Psoas muscle (tissue), 8 donors: ENCODE results near the gene CCDC157. TPM values are rescaled to one million over a fixed set of nuclear protein-coding genes. Genes with fewer than 3 reads are reported as not detected.

Experiments
- ATAC-seq, 4 donors: fragments of 200-7000 bp; cut with Tn5 transposase; one replicate each; pipeline ENCODE4 v1.9.1; 2020; ENCODE audit warnings: moderate library complexity in 3 of 4, mild to moderate bottlenecking in 2 of 4
- DNase-seq, 2 donors: peaks; one replicate each; pipeline ENCODE4 v3.0.0-alpha.2; 2020
- H3K27ac ChIP-seq: fragments of 200-600 bp; one replicate; pipeline ENCODE4 v1.8.0; 2022
- H3K27me3 ChIP-seq, 3 donors: fragments of 200-600 bp in 1 of 3; one replicate each; pipeline versions ENCODE4 v1.6.1 to v1.8.0; 2013 to 2022; ENCODE audit warnings: low read length in 2 of 3, mild to moderate bottlenecking in 2 of 3, moderate library complexity in 1 of 3; ENCODE audit not compliant: insufficient read depth in 3 of 3
- H3K36me3 ChIP-seq, 2 donors: fragments of 200-600 bp in 1 of 2; one replicate each; pipeline versions ENCODE4 v1.6.1 to v1.8.0; 2013 to 2022; ENCODE audit warnings: low read depth in 1 of 2, mild to moderate bottlenecking in 1 of 2, moderate library complexity in 1 of 2; ENCODE audit not compliant: insufficient read depth in 1 of 2
- H3K4me1 ChIP-seq: fragments of 200-600 bp; one replicate; pipeline ENCODE4 v1.8.0; 2022
- H3K4me3 ChIP-seq: fragments of 200-600 bp; one replicate; pipeline ENCODE4 v1.8.0; 2022; ENCODE audit warnings: mild to moderate bottlenecking
- H3K9me3 ChIP-seq: fragments of 200-600 bp; one replicate; pipeline ENCODE4 v1.8.0; 2022
- CTCF ChIP-seq: fragments of 200-600 bp; IDR thresholded peaks from one replicate; pipeline ENCODE4 v1.8.0; 2022; ENCODE audit warnings: antibody characterized with exemption
- WGBS, 3 donors: extraction: QIAGEN DNeasy Blood & Tissue Kit; methylation state at CpG; one replicate each; pipeline versions ENCODE4 v1.1.6 to v1.1.7; 2013; 5-methylcytosine and 5-hydroxymethylcytosine counted together
- intact Hi-C, 2 donors: fragments of 100-400 bp; cut with DNase I; formaldehyde crosslinking; loops; one replicate each; pipeline versions ENCODE4 v1.11.0 to v1.14.2; 2022
- polyA plus RNA-seq, 3 donors: library from polyadenylated mRNA; stranded (reverse); fragments of 200-250 nt; gene quantifications; one replicate each; pipeline ENCODE4 v1.2.3, GENCODE V29; 2013
- total RNA-seq, 4 donors: library from RNA; stranded (reverse); fragmentation: NEBNext Ultra II Directional in 2 of 4; extraction: Animal tissue kit (Norgen Biotek cat#: 25700) in 2 of 4; gene quantifications; one replicate each; pipeline versions ENCODE4 v1.2.1 to v1.2.4, GENCODE V29; 2021 to 2023
- donor health status: healthy with polysubstance abuse.
- donor health status: DM: no; HTN: no; CAD: no; lungs with moderate emphysema.
- donor health status: Bipolar disorder and iron deficiency.
- donor health status: healthy.
- donor health status: DM: yes; HTN: yes; CAD: no.
- donor health status: DM: no; HTN: no; CAD: no.
- donor health status: DM: no; HTN: no; CAD: no.
- donor health status: DM: yes; HTN: yes; CAD: no.

Gene CCDC157
- total and polyA plus RNA-seq, 7 donors = 0.17 to 2.6 (median 0.88) TPM

- no peak overlapping the region for H3K27ac ChIP-seq
- H3K4me1 ChIP-seq = peaks cover 32% of the 10 kb centered on the region
- no peak for TF ChIP-seq CTCF
- intact Hi-C loops = no loop called here
- WGBS, 3 donors = 79 to 89% (median 83%) methylated on average over 8 of the region's 8 CpGs
- no peak for DNase-seq
- no peaks in the 10 kb centered on the region for H3K36me3 ChIP-seq
- no peak overlapping the region for H3K4me3 ChIP-seq
- H3K27me3 ChIP-seq = no peaks in the 10 kb centered on the region
- H3K9me3 ChIP-seq = no peaks in the 10 kb centered on the region
- no peak for ATAC-seq
Measured at GRCh38 chr22:30314915-30315314, 41.9 kb upstream of the CCDC157 start.

GRCh38 chr22:30315962-30316576 is 40.7 kb upstream of the CCDC157 start:
- TF ChIP-seq CTCF = no peak
- peaks cover 21% of the 10 kb centered on the region for H3K4me1 ChIP-seq
- 83 to 98% (median 92%) methylated on average over 2 of the region's 2 CpGs for WGBS, 3 donors
- H3K27ac ChIP-seq = no peak overlapping the region
- no peaks in the 10 kb centered on the region for H3K9me3 ChIP-seq
- H3K27me3 ChIP-seq = no peaks in the 10 kb centered on the region
- intact Hi-C loops = no loop called here
- no peak for DNase-seq
- no peak for ATAC-seq
- H3K4me3 ChIP-seq = no peak overlapping the region
- H3K36me3 ChIP-seq = no peaks in the 10 kb centered on the region

GRCh38 chr22:30317778-30318177 is 39.0 kb upstream of the CCDC157 start:
- Histone ChIP-seq H3K4me3 (no peak overlapping the region), H3K27ac (no peak overlapping the region), H3K36me3 (no peaks in the 10 kb centered on the region), H3K27me3 (no peaks in the 10 kb centered on the region), H3K9me3 (no peaks in the 10 kb centered on the region), H3K4me1 (peaks cover 8% of the 10 kb centered on the region)
- TF ChIP-seq CTCF = no peak
- intact Hi-C loops = no loop called here
- DNase-seq (no peak), ATAC-seq (no peak)
- WGBS, 3 donors = 86 to 98% (median 92%) methylated on average over 1 of the region's 1 CpG

- H3K36me3 ChIP-seq = no peaks in the 10 kb centered on the region
- ATAC-seq (no peak), DNase-seq (no peak)
- H3K9me3 ChIP-seq = no peaks in the 10 kb centered on the region
- intact Hi-C loops = no loop called here
- H3K27me3 ChIP-seq = no peaks in the 10 kb centered on the region
- no peak for TF ChIP-seq CTCF
- peaks cover 8% of the 10 kb centered on the region for H3K4me1 ChIP-seq
- no peak overlapping the region for H3K27ac ChIP-seq
- H3K4me3 ChIP-seq = no peak overlapping the region
- 75 to 87% (median 83%) methylated on average over 7 of the region's 7 CpGs for WGBS, 3 donors
Measured at GRCh38 chr22:30318799-30319419, 37.9 kb upstream of the CCDC157 start.
